Skeletal muscle cell (primary cell): ENCODE measurements around the gene TSR3.
A peak's percentile ranks its signal among the peaks of the same experiment; 100 is the strongest.

Experiments used
- DNase-seq: peaks from one replicate; pipeline ENCODE4 v3.0.0-alpha.2; 2010; ENCODE audit warnings: low read depth
- H3K4me3 ChIP-seq: 2 replicates; pipeline ENCODE4 v1.5.1; 2011; ENCODE audit warnings: low read depth, mild to moderate bottlenecking, control low read depth, low read length, moderate library complexity

TSR3 gene

DNA sequence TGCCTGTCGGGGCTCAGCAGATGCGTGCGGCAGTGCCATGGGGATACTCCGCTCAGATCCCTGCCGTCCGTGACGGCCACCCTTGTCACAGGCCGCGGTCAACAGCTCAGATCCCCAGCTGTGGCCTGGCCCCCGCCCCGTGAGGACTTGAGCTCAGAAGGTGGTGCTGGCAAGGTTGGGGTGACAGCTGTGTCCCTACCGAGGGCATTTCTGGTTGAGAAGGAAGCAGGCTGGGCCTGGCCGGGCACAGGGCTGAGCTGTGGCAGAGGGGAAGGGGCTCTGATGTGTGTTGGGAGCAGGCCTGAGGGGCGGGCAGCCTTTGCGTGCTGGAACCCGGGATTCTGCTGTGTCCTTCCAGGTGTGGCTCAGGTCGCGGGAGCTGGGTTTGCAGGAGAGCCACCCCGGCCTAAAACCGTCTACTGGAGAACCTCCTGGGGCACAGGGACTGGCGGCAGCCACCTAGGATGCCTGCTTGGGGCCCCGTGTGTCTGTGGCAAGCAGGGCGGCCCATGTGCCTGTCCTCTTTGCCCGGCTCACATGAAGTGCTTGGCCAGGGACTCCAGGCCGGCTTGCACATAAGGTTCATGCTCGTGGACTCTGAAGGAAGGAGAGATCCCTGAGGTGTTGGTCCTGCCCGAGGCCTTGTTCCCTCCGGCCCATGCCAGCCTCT, 37.1 kb downstream of the TSR3 start:
- DNase-seq = no peak
- H3K4me3 ChIP-seq = no peak overlapping the region

DNA sequence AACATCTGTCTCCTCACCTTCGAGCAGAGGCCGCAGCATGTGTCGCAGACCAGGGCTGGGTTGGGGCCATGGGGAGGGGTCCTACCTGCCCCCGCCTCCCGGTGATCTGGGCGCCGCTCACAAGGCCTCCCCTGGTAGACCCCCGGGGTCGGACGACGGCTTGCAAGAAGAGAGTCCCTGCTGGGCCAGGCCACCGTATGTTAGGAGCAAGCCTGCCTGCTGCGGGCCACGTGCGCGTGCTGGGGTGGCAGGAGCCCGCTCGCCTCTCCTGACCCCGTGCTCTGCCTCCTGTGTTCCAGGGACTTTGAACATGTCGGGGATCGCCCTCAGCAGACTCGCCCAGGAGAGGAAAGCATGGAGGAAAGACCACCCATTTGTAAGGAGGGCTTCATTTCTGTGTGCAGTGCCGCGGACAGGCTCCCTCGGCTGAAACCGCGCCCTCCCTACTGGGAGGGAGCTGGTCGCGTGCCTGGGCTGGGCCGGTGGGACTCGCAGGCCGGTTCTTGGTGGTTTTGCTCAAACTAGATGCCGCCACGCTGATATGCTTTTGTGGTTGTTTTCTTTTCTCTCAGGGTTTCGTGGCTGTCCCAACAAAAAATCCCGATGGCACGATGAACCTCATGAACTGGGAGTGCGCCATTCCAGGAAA, 37.8 kb downstream of the TSR3 start:
- H3K4me3 ChIP-seq = no peak overlapping the region
- no peak for DNase-seq

DNA sequence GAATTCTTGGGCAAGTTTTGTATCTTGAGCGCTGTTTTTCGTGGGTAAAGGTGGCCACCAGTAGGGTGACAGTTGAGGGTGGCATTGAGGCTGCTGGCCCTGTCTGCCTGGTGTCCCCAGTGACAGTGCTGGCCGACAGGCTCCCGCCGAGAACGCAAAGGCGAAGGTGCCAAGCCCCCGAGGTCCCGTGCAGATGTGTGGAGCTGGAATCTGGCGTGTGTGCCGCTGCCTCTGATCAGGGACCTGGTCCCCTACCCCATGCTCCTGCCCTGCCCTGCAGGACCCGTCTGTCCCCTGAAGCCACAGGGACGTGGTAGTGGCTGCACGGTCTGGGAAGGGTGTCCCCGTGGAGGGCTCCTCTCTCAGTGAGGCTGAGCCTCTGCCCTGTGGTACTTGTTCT, 38.8 kb downstream of the TSR3 start:
- no peak overlapping the region for H3K4me3 ChIP-seq
- no peak for DNase-seq

- DNase-seq = no peak
- peak overlapping the region; percentile 65 for H3K4me3 ChIP-seq
These were observed 39.2 kb downstream of the TSR3 start for GRCh38 chr16:1312467-1312816.

GRCh38 chr16:1311738-1312466, 39.8 kb downstream of the TSR3 start:
- no peak for DNase-seq
- H3K4me3 ChIP-seq = peak overlapping the region; percentile 65

DNA sequence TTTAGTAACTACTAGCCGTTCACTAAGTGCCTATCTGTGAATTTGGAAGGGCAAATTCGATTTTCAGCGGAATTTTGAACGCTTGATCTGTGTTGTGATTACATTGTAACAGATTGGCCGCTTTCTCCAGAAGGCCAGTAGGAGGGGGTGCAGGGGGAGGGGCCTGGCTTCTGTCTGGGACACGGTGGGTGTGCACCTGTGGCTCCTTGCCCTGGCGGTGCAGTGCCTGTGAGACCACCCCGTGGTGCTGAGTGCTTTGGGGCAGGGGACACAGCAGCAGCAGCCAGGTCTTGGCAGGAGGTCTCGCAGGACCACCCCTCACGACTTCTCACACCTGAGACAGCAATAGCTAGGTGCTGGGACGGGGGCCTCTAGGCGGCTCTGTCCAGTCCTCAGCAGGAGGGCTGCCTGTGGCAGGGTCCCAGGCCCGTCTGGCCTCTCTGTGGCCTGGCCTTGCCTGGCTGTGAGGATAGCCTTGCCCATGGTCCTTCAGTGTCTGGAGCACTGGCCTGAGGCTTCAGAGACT, 40.4 kb downstream of the TSR3 start:
- no peak for DNase-seq
- H3K4me3 ChIP-seq = peak overlapping the region; percentile 65

DNA sequence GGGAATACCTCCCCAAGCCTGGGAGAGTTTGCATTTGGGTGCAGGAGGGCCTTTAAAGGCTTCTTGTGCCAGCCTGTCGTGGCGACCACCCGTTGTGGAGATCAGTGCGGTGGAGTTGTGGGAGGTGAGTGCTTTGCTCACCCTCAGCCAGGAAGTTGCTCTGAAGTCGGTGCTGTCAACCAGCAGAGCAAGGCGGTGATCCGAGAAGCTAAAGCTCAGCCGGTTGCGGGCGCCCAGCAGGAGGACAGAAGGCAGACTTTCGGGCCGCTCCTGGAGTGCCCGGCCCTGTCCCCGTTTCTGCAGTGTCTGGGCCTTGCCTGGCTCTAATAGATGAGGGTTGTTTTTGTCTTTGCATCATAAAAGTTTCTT, 40.9 kb downstream of the TSR3 start:
- H3K4me3 ChIP-seq = peak overlapping the region; percentile 65
- DNase-seq = no peak

DNA sequence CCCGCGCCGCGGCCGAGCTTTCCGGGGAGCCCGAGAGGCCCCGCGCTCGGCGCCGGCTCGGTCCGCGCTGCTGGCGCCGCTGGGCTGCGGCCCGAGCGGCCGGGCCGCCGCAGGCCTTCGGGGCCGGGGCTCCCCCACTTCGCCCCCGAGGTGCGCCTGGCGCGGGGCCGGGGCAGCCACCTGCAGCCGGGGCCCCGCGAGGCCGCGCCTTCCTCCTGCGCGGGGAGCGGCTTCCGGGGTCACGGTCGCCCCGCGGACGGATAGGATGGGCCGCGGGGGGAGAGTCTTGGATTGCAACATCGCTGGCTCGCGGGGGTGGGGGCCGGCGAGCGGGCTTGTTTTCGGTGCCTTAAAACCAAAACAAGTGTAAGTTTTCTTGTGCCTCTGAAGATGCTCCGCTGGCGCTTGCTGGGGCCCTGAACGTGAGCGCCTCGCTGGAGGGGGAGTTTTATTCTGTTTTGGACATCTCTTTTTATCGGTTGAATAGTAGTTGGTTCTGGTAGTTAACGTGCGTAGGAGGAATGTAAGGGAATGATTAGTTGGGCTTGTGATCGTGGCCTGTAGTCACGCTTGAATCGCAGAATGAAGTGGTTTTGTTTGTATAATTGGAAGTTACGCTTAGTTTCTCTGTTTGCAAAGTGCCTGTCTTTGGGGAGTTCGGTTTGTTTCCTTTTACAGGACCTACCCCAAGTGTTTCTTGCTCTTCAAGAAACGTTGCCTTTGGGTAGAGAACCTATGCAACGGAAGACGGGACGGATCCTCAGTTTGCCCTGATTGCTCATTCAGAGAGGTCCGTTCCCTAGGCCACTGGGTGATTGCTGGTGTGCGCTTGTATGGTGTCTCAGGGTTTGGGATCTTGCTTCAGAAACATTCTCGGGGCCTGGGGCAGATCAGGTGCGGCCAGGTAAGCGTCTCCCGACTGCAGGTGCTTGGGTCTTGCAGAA, 41.5 kb downstream of the TSR3 start:
- H3K4me3 ChIP-seq = peak overlapping the region; percentile 65
- DNase-seq = no peak

DNA sequence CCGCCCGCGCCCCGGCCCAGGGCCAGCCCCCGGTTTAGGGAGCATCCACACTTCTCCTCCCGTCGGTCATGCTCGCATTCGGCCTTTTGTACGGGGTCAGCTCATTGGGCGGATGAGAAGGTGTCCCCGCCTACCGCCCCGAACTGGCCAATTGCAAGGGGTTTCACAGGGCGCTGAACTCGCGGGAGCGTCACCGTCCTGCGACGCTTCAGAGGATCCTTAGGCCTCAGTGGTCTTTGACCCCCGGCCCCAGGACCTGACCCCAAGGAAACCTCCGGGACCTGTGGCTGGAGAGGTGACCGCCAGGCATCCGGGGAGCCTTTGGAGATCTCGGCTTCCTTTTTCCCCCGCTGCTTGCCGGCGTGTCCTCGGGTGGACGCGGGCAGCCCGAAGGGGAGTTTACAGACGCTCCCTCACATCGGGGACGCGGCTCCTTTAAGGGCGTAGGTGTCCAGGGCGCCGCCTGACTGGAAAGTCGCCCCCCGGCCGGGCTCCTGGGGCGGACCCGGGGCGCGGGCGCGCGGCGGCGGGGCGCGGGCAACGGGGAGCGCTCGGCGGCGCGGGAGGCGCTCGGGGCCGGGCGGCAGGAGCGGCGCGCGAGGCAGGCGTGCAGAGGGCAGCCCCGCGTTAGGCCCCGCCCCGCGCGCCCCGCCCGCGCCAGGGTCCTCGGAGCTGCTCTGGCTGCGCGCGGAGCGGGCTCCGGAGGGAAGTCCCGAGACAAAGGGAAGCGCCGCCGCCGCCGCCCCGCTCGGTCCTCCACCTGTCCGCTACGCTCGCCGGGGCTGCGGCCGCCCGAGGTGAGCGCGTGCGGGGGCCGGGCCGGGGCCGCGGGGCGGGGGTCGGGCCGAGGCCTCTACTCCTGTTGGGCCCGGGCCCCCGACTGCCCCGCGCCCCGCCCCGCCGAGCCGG, 42.4 kb downstream of the TSR3 start, which contains the start of gene UBE2I:
UBE2I (plus strand) TSS at position 660 of the 909 bp plus-strand sequence. CDS start 4,395 bp downstream, outside the sequence.
- peak; percentile 93 for DNase-seq

DNA sequence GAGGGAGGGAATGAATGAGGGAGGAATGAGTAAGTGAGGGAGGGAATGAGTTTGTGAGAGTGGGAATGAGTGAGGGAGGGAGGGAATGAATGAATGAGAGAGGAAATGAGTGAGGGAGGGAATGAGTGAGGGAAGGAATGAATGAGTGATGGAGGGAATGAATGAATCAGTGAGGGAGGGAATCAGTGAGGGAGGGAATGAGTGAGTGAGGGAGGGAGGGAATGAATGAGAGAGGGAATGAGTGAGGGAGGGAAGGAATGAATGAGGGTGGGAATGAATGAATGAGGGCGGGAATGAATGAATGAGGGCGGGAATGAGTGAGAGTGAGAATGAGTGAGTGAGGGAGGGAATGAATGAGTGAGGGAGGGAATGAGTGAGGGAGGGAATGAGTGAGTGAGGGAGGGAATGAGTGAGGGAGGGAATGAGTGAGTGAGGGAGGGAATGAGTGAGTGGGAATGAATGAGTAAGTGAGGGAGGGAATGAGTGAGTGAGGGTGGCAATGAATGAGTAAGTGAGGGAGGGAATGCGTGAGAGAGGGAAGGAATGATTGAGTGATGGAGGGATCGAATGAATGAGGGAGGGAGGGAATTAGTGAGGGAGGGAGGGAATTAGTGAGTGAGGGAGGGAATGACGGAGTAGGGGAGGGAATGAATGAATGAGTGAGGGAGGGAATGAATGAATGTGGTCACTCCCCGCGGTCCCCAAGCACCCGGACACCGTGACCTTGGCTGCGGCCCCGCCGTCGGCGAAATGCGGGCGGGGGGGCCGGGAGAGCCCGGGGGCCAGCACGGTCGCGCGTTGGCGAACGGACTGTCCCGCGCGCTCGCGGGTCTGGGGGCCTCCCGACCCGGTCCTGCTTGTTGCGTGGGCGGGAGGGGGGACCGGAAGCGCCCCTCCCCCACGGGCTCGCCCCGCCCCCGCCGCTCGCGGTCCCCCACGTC, 43.4 kb downstream of the TSR3 start:
- H3K4me3 ChIP-seq = peak overlapping the region; percentile 53
- DNase-seq = no peak

More for the DNA sequence above, 42.4 kb downstream of the TSR3 start, which contains the start of gene UBE2I:
- H3K4me3 ChIP-seq = peak within 1 kb of the TSS; percentile 65

DNA sequence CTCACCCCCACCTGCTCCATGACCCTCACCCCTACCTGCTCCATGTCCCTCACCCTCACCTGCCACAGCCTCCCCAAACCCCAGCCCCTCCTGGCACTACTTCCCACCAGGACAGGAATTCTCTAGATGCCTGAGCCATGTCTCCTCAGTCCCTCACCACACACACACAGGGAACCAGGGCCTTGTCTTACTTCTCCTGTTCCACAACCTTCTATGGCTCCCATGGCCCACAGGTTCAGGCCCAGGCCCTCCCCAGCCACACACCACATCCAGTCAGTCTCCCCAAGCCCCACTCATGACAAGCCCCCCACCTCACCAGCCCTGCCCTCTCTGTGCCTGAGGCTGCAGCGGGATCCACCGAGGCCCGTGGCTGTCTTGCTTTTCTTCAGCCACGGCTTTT, 45.3 kb downstream of the TSR3 start:
- no peak for DNase-seq
- no peak overlapping the region for H3K4me3 ChIP-seq

GRCh38 chr16:1305823-1306222, 45.9 kb downstream of the TSR3 start:
- no peak for DNase-seq
- H3K4me3 ChIP-seq = no peak overlapping the region

- H3K4me3 ChIP-seq = no peak overlapping the region
- DNase-seq = no peak
These were observed 50.1 kb downstream of the TSR3 start for GRCh38 chr16:1301562-1301961.

DNA sequence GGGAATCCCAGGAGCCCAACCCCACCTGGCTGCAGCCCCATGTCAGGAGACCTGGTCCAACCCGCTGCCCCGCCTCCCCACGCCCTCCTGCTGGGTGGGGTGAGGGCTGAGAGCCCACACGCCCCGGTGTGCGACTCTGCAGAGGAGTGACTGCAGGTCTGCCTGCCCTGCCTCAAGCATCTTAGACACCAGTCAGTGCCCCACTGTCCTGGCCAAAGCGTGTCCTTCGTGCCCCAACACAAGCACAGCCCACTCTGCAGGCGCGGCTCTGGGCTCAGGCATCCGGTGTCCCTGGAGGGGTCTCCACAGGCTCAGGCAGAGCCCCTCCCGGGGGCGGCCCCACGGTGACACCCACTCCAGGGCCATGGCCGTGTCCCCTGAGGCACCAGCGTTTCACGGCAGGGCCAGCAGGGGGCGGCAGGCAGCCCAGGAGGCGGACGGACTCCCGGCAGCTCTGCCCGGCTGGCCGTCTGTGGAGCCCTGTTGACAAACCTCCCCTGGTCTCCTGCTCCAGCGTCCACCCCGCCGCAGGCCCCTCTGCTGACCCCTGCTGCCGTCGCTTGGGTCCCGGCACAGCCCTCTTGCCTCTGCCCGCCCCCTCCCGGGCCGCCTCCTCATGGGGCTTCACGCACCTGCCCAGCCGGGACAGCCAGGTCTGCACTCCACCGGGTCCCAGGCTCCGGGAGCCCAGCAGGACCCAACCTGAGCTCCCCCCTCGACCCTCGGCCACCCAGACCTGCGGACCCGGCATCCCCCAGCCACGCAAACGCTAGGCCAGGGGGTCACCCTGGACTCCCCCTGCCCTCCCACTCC, 50.8 kb downstream of the TSR3 start:
- DNase-seq = no peak
- no peak overlapping the region for H3K4me3 ChIP-seq

DNA sequence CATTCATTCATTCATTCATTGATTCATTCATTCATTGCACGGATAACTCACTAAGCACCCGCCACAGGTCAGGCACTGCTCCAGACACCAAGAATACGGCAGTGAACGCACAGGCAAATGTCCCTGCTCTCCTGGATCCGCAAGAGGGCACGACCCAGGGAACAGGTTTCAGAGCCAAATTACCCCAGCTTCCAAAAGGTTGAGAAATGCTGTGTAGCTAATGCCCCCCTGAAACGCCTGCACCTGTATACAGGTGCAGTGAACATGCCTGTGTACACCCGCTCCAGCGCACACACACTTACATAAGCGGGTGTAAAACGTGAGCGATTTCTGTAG, 51.8 kb downstream of the TSR3 start:
- H3K4me3 ChIP-seq = no peak overlapping the region
- no peak for DNase-seq
